Measurements from ENCODE around the gene UQCC5.

Gene UQCC5

GRCh38 chr3:52494886-52495495 lies 41.4 kb upstream of the UQCC5 start, which contains the start of gene STAB1:
Gene STAB1, plus strand, starts transcription at chr3:52495338. Its CDS starts 76 bp downstream, at chr3:52495414.
- Histone ChIP-seq H3K4me3 (replicated peaks; ENCODE audit: low read depth, low read length) (no peak within 1 kb of the TSS), H3K36me3 (ENCODE audit: control insufficient read depth, insufficient read depth, low read length) (peaks cover 14% of the 10 kb centered on the region), H3K27me3 (replicated peaks; ENCODE audit: control insufficient read depth, insufficient read depth, low read length) (no peaks in the 10 kb centered on the region)
- TF ChIP-seq CTCF (IDR thresholded peaks at IDR 0.05; ENCODE audit: insufficient read depth, low read length, poor library complexity, severe bottlenecking), result no peak
- DNase-seq (ENCODE audit: extremely low read depth, insufficient read length), result no peak

- Histone ChIP-seq H3K36me3 (ENCODE audit: control insufficient read depth, insufficient read depth, low read length) (peaks cover 10% of the 10 kb centered on the region), H3K27me3 (replicated peaks; ENCODE audit: control insufficient read depth, insufficient read depth, low read length) (no peaks in the 10 kb centered on the region; the same call in 1 of the 2 replicates), H3K4me3 (replicated peaks; ENCODE audit: low read depth, low read length) (no peak overlapping the region)
- DNase-seq (ENCODE audit: extremely low read depth, insufficient read length), result no peak
- TF ChIP-seq CTCF (IDR thresholded peaks at IDR 0.05; ENCODE audit: insufficient read depth, low read length, poor library complexity, severe bottlenecking), result no peak
These were observed 40.4 kb upstream of the UQCC5 start for GRCh38 chr3:52495777-52496602.

- Histone ChIP-seq H3K27me3 (replicated peaks; ENCODE audit: control insufficient read depth, insufficient read depth, low read length) (no peaks in the 10 kb centered on the region; the same call in 1 of the 2 replicates), H3K36me3 (ENCODE audit: control insufficient read depth, insufficient read depth, low read length) (no peaks in the 10 kb centered on the region; the same call in 1 of the 2 replicates), H3K4me3 (replicated peaks; ENCODE audit: low read depth, low read length) (no peak overlapping the region)
- no peak for DNase-seq (ENCODE audit: extremely low read depth, insufficient read length)
- TF ChIP-seq CTCF (IDR thresholded peaks at IDR 0.05; ENCODE audit: insufficient read depth, low read length, poor library complexity, severe bottlenecking), result no peak
These were observed 38.0 kb upstream of the UQCC5 start for GRCh38 chr3:52498137-52499054.

- Histone ChIP-seq H3K4me3 (replicated peaks; ENCODE audit: low read depth, low read length) (no peak overlapping the region), H3K36me3 (ENCODE audit: control insufficient read depth, insufficient read depth, low read length) (no peaks in the 10 kb centered on the region), H3K27me3 (replicated peaks; ENCODE audit: control insufficient read depth, insufficient read depth, low read length) (no peaks in the 10 kb centered on the region; the same call in 1 of the 2 replicates)
- TF ChIP-seq CTCF (IDR thresholded peaks at IDR 0.05; ENCODE audit: insufficient read depth, low read length, poor library complexity, severe bottlenecking), result no peak
- no peak for DNase-seq (ENCODE audit: extremely low read depth, insufficient read length)
These were observed 35.4 kb upstream of the UQCC5 start for GRCh38 chr3:52501046-52501445.

- Histone ChIP-seq H3K4me3 (replicated peaks; ENCODE audit: low read depth, low read length) (no peak overlapping the region), H3K27me3 (replicated peaks; ENCODE audit: control insufficient read depth, insufficient read depth, low read length) (no peaks in the 10 kb centered on the region; the same call in 1 of the 2 replicates), H3K36me3 (ENCODE audit: control insufficient read depth, insufficient read depth, low read length) (no peaks in the 10 kb centered on the region)
- no peak for TF ChIP-seq CTCF (IDR thresholded peaks at IDR 0.05; ENCODE audit: insufficient read depth, low read length, poor library complexity, severe bottlenecking)
- no peak for DNase-seq (ENCODE audit: extremely low read depth, insufficient read length)
These were observed 34.4 kb upstream of the UQCC5 start for GRCh38 chr3:52502001-52502400.
